A673 (cell line): ENCODE results near the gene CACYBP.

Source experiments
- EZH2 ChIP-seq: fragments of 200-600 bp; sonication (generic); IDR thresholded peaks from 2 replicates; pipeline ENCODE4 v1.6.1; 2017; ENCODE audit warnings: borderline replicate concordance, low read depth, mild to moderate bottlenecking, mixed read lengths, antibody characterized with exemption, low read length; ENCODE audit not compliant: poor library complexity, severe bottlenecking
- TF ChIP-seq, protein P1 (sequence below): fragments of 300-800, 200-600 bp; sonication (generic); conservative IDR thresholded peaks from 2 replicates; pipeline ENCODE4 v1.5.1; 2017; ENCODE audit warnings: low read depth, mild to moderate bottlenecking, antibody characterized with exemption, low read length, moderate library complexity, mixed read lengths

GRCh38 chr1:175000697-175001187, 995 bp downstream of the CACYBP start:
- TF ChIP-seq, protein P1, sequence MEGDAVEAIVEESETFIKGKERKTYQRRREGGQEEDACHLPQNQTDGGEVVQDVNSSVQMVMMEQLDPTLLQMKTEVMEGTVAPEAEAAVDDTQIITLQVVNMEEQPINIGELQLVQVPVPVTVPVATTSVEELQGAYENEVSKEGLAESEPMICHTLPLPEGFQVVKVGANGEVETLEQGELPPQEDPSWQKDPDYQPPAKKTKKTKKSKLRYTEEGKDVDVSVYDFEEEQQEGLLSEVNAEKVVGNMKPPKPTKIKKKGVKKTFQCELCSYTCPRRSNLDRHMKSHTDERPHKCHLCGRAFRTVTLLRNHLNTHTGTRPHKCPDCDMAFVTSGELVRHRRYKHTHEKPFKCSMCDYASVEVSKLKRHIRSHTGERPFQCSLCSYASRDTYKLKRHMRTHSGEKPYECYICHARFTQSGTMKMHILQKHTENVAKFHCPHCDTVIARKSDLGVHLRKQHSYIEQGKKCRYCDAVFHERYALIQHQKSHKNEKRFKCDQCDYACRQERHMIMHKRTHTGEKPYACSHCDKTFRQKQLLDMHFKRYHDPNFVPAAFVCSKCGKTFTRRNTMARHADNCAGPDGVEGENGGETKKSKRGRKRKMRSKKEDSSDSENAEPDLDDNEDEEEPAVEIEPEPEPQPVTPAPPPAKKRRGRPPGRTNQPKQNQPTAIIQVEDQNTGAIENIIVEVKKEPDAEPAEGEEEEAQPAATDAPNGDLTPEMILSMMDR, result no peak
- no peak for TF ChIP-seq EZH2
